Dermis microvascular lymphatic vessel endothelial cell (primary cell): ENCODE measurements around the gene GALR3. TPM values are rescaled to one million over a fixed set of nuclear protein-coding genes. Genes with fewer than 3 reads are reported as not detected.

Experiments
- DNase-seq, 2 donors: peaks; one replicate each; pipeline versions ENCODE4 v3.0.0 to v3.0.0-alpha.2; 2010; ENCODE audit warnings: low read depth in 2 of 2
- total RNA-seq: library from RNA; depleted of rRNA; stranded (reverse); fragments of >200 nt; gene quantifications from 2 replicates; pipeline ENCODE4 v1.2.1, GENCODE V29; 2014

The GALR3 gene
- total RNA-seq, 1 donor from 2014 or later: not detected

- no peak for DNase-seq
Measured at GRCh38 chr22:37803195-37803638, 20.0 kb upstream of the GALR3 start.

GRCh38 chr22:37803639-37804351 is 19.4 kb upstream of the GALR3 start:
- DNase-seq: no peak

- DNase-seq: no peak
Measured at GRCh38 chr22:37804352-37804880, 18.8 kb upstream of the GALR3 start.

GRCh38 chr22:37804881-37805809 is 18.0 kb upstream of the GALR3 start:
- DNase-seq: peak; percentile 61 to 88

- no peak for DNase-seq
Measured at GRCh38 chr22:37805810-37806277, 17.3 kb upstream of the GALR3 start.

GRCh38 chr22:37806409-37807333 is 16.5 kb upstream of the GALR3 start:
- peak in 1 of 2 donors; percentile 36 for DNase-seq

- DNase-seq: peak; percentile 80 to 98
Measured at GRCh38 chr22:37807410-37808293, 15.5 kb upstream of the GALR3 start, which contains the start of gene GCAT. Gene GCAT (plus strand): TSS chr22:37807934. CDS start chr22:37807968, 34 bp downstream.

- no peak for DNase-seq
Measured at GRCh38 chr22:37808294-37808657, 14.9 kb upstream of the GALR3 start.

- no peak for DNase-seq
Measured at GRCh38 chr22:37809672-37810333, 13.4 kb upstream of the GALR3 start.

- DNase-seq: no peak
Measured at GRCh38 chr22:37811867-37812266, 11.3 kb upstream of the GALR3 start.

GRCh38 chr22:37812869-37813678 is 10.1 kb upstream of the GALR3 start:
- DNase-seq: no peak

GRCh38 chr22:37815593-37815992 is 7.6 kb upstream of the GALR3 start:
- no peak for DNase-seq

GRCh38 chr22:37816543-37817180 is 6.5 kb upstream of the GALR3 start:
- DNase-seq: no peak

- DNase-seq: peak in 1 of 2 donors; percentile 81
Measured at GRCh38 chr22:37817705-37818408, 5.3 kb upstream of the GALR3 start.

- peak in 1 of 2 donors; percentile 75 for DNase-seq
Measured at GRCh38 chr22:37818409-37819104, 4.6 kb upstream of the GALR3 start.

- DNase-seq: no peak
Measured at GRCh38 chr22:37819105-37819433, 4.1 kb upstream of the GALR3 start.

GRCh38 chr22:37820350-37820749 is 2.8 kb upstream of the GALR3 start:
- DNase-seq: no peak
